Neural progenitor cell (in vitro differentiated cells): ENCODE results near the gene PCGF3. TPM values are rescaled to one million over a fixed set of nuclear protein-coding genes. Genes with fewer than 3 reads are reported as not detected.
"Not testable (repeated sequence)": the region's sequence is repeated elsewhere in the genome, so short reads cannot be mapped to it uniquely, and the experiment has no call there.

ENCODE experiments used
- DNase-seq: peaks from one replicate; pipeline ENCODE4 v3.0.0-alpha.2; 2016; ENCODE audit warnings: low spot score
- H2AFZ ChIP-seq: fragments of 200-600 bp; sonication (generic); replicated peaks from 2 replicates; pipeline ENCODE4 v1.6.1; 2016; ENCODE audit warnings: antibody characterized with exemption
- H3F3A ChIP-seq: fragments of 200-600 bp; sonication (generic); 2 replicates; pipeline ENCODE4 v1.6.1; 2016; ENCODE audit warnings: antibody characterized with exemption, low read depth
- H3K27ac ChIP-seq: fragments of 200-600 bp; sonication (generic); 2 replicates; pipeline ENCODE4 v1.5.1; 2016; ENCODE audit warnings: mild to moderate bottlenecking
- H3K27me3 ChIP-seq: fragments of 200-600 bp; sonication (generic); 2 replicates; pipeline ENCODE4 v1.6.1; 2016; ENCODE audit warnings: mild to moderate bottlenecking, moderate library complexity
- H3K36me3 ChIP-seq: fragments of 200-600 bp; sonication (generic); 2 replicates; pipeline ENCODE4 v1.5.1; 2016
- H3K4me1 ChIP-seq: fragments of 200-600 bp; sonication (generic); 2 replicates; pipeline ENCODE4 v1.6.1; 2016; ENCODE audit warnings: mixed run types
- H3K4me2 ChIP-seq: fragments of 200-600 bp; sonication (generic); 2 replicates; pipeline ENCODE4 v1.6.1; 2016
- H3K4me3 ChIP-seq: fragments of 200-600 bp; sonication (generic); 2 replicates; pipeline ENCODE4 v1.5.1; 2016
- H3K79me2 ChIP-seq: fragments of 200-600 bp; sonication (generic); 2 replicates; pipeline ENCODE4 v1.6.1; 2016; ENCODE audit warnings: low read depth
- H3K9ac ChIP-seq: fragments of 200-600 bp; sonication (generic); 2 replicates; pipeline ENCODE4 v1.6.1; 2016
- H3K9me3 ChIP-seq: fragments of 200-600 bp; sonication (generic); 2 replicates; pipeline ENCODE4 v1.5.1; 2016; ENCODE audit warnings: low read depth
- H4K20me1 ChIP-seq: fragments of 200-600 bp; sonication (generic); 2 replicates; pipeline ENCODE4 v1.6.1; 2016; ENCODE audit warnings: low read depth
- H3K27ac Mint-ChIP-seq: 3 replicates; pipeline ENCODE4 v1.8.0; 2021; ENCODE audit warnings: mixed read lengths
- H3K27me3 Mint-ChIP-seq: 2 replicates; pipeline ENCODE4 v1.8.0; 2022; ENCODE audit warnings: low read depth, mild to moderate bottlenecking, inconsistent platforms, moderate library complexity, mixed read lengths; ENCODE audit not compliant: insufficient read depth
- H3K36me3 Mint-ChIP-seq: 3 replicates; pipeline ENCODE4 v1.8.0; 2021; ENCODE audit warnings: mixed read lengths
- H3K4me1 Mint-ChIP-seq: 3 replicates; pipeline ENCODE4 v1.8.0; 2021; ENCODE audit warnings: mixed read lengths
- H3K4me3 Mint-ChIP-seq: 3 replicates; pipeline ENCODE4 v1.8.0; 2021; ENCODE audit warnings: mild to moderate bottlenecking, moderate library complexity, mixed read lengths
- H3K9me3 Mint-ChIP-seq: 3 replicates; pipeline ENCODE4 v1.8.0; 2020; ENCODE audit warnings: mixed read lengths
- EZH2 ChIP-seq: fragments of 200-600 bp; sonication (generic); IDR thresholded peaks from 2 replicates; pipeline ENCODE4 v1.6.1; 2017; ENCODE audit warnings: antibody characterized with exemption, mild to moderate bottlenecking, moderate library complexity
- EZH2phosphoT487 ChIP-seq: fragments of 200-600 bp; sonication (generic); IDR thresholded peaks from 2 replicates; pipeline ENCODE4 v1.6.1; 2017; ENCODE audit warnings: antibody characterized with exemption
- total RNA-seq: library from RNA; depleted of rRNA; stranded (reverse); fragments of >200 nt; gene quantifications from 2 replicates; pipeline ENCODE4 v1.2.3, GENCODE V29; 2015; ENCODE audit warnings: low replicate concordance
- TF ChIP-seq, protein P1 (sequence below): fragments of 200-600 bp; sonication (generic); IDR thresholded peaks from 2 replicates; pipeline ENCODE4 v1.5.1; 2017; ENCODE audit warnings: antibody characterized with exemption, mild to moderate bottlenecking

Gene PCGF3
- total RNA-seq, 1 donor from 2014 or later = 44.7 TPM

DNA sequence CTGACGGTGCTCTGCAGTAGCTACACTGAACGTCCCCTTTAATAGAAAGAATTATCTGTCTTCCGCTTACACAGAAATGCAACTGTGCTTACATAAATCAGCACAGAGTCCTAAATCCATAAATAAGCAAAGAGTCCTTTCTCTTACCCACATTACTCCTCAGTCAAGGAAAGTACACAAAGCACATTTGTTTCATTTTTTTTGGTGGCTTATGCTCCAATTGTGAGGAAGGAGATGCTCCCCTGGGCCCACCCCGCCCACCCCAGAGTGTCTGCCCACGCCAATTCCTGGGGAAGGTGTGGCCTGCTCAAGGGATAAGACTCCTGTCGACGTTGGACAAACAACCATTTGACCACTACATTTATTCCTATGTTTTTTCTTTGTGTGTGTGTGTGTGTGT, 66.5 kb downstream of the PCGF3 start:
- H3K4me3 ChIP-seq = no peak overlapping the region
- peaks cover 48% of the 10 kb centered on the region for H3K36me3 Mint-ChIP-seq
- H3K4me1 ChIP-seq = no peaks in the 10 kb centered on the region
- no peaks in the 10 kb centered on the region for H3K9me3 Mint-ChIP-seq
- peaks cover 75% of the 10 kb centered on the region for H4K20me1 ChIP-seq
- H3K27me3 Mint-ChIP-seq = peaks cover 4% of the 10 kb centered on the region
- H3K27ac ChIP-seq = no peak overlapping the region
- TF ChIP-seq, protein P1, sequence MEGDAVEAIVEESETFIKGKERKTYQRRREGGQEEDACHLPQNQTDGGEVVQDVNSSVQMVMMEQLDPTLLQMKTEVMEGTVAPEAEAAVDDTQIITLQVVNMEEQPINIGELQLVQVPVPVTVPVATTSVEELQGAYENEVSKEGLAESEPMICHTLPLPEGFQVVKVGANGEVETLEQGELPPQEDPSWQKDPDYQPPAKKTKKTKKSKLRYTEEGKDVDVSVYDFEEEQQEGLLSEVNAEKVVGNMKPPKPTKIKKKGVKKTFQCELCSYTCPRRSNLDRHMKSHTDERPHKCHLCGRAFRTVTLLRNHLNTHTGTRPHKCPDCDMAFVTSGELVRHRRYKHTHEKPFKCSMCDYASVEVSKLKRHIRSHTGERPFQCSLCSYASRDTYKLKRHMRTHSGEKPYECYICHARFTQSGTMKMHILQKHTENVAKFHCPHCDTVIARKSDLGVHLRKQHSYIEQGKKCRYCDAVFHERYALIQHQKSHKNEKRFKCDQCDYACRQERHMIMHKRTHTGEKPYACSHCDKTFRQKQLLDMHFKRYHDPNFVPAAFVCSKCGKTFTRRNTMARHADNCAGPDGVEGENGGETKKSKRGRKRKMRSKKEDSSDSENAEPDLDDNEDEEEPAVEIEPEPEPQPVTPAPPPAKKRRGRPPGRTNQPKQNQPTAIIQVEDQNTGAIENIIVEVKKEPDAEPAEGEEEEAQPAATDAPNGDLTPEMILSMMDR = no peak
- no peak for TF ChIP-seq EZH2phosphoT487
- no peak for TF ChIP-seq EZH2
- H3K4me2 ChIP-seq = no peak overlapping the region
- peaks cover 47% of the 10 kb centered on the region for H3F3A ChIP-seq
- no peak for DNase-seq
- no peak overlapping the region for H3K4me3 Mint-ChIP-seq
- no peaks in the 10 kb centered on the region for H3K27me3 ChIP-seq
- H3K9me3 ChIP-seq = no peaks in the 10 kb centered on the region
- peaks cover 95% of the 10 kb centered on the region for H3K79me2 ChIP-seq
- peaks cover 17% of the 10 kb centered on the region for H3K36me3 ChIP-seq
- H3K27ac Mint-ChIP-seq = no peak overlapping the region
- no peak overlapping the region for H2AFZ ChIP-seq
- H3K9ac ChIP-seq = no peak overlapping the region
- peaks cover 10% of the 10 kb centered on the region for H3K4me1 Mint-ChIP-seq

- no peaks in the 10 kb centered on the region for H3K27me3 ChIP-seq
- H3F3A ChIP-seq = peaks cover 41% of the 10 kb centered on the region
- no peak overlapping the region for H2AFZ ChIP-seq
- no peak overlapping the region for H3K9ac ChIP-seq
- H3K27ac ChIP-seq = no peak overlapping the region
- Mint-ChIP-seq H3K4me1 (peaks cover 10% of the 10 kb centered on the region), H3K27me3 (peaks cover 4% of the 10 kb centered on the region), H3K36me3 (peaks cover 47% of the 10 kb centered on the region), H3K9me3 (no peaks in the 10 kb centered on the region), H3K4me3 (no peak overlapping the region), H3K27ac (no peak overlapping the region)
- peaks cover 19% of the 10 kb centered on the region for H3K36me3 ChIP-seq
- H3K79me2 ChIP-seq = peaks cover 96% of the 10 kb centered on the region
- no peak for DNase-seq
- H3K4me1 ChIP-seq = no peaks in the 10 kb centered on the region
- H4K20me1 ChIP-seq = peaks cover 72% of the 10 kb centered on the region
- no peak overlapping the region for H3K4me2 ChIP-seq
- H3K9me3 ChIP-seq = no peaks in the 10 kb centered on the region
- no peak overlapping the region for H3K4me3 ChIP-seq
- TF ChIP-seq EZH2phosphoT487 = no peak
- no peak for TF ChIP-seq EZH2
- TF ChIP-seq, protein P1 = no peak
These were observed 67.1 kb downstream of the PCGF3 start for GRCh38 chr4:772776-773175.

DNA sequence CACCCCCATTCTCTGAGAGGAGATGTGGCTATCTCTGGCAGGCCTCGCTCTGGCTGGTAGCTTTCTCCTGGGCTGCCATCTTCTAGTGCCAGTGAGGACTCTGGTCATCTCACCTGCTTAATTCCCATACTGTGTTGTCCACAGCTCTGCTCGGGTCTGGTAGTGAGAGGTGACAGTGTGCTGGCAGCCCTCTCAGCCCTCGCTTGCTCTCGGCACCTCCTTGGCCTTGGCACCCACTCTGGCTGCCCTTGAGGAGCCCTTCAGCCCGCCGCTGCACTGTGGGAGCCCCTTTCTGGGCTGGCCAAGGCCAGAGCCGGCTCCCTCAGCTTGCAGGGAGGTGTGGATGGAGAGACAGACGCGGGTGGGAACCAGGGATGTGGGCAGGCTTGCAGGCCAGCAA, 67.6 kb downstream of the PCGF3 start:
- no peaks in the 10 kb centered on the region for H3K9me3 ChIP-seq
- no peak overlapping the region for H3K4me3 ChIP-seq
- no peak for DNase-seq
- no peaks in the 10 kb centered on the region for H3K4me1 ChIP-seq
- H3K9me3 Mint-ChIP-seq = no peaks in the 10 kb centered on the region
- H3K27me3 ChIP-seq = no peaks in the 10 kb centered on the region
- H3K4me3 Mint-ChIP-seq = no peak overlapping the region
- no peak overlapping the region for H3K9ac ChIP-seq
- H3K27ac ChIP-seq = no peak overlapping the region
- peaks cover 47% of the 10 kb centered on the region for H3K36me3 Mint-ChIP-seq
- peaks cover 70% of the 10 kb centered on the region for H4K20me1 ChIP-seq
- H3K4me1 Mint-ChIP-seq = peaks cover 14% of the 10 kb centered on the region
- peaks cover 5% of the 10 kb centered on the region for H3K27me3 Mint-ChIP-seq
- no peak overlapping the region for H2AFZ ChIP-seq
- peaks cover 37% of the 10 kb centered on the region for H3F3A ChIP-seq
- no peak overlapping the region for H3K27ac Mint-ChIP-seq
- H3K4me2 ChIP-seq = no peak overlapping the region
- peaks cover 17% of the 10 kb centered on the region for H3K36me3 ChIP-seq
- peaks cover 96% of the 10 kb centered on the region for H3K79me2 ChIP-seq
- TF ChIP-seq EZH2 (no peak), EZH2phosphoT487 (no peak)
- TF ChIP-seq, protein P1 = no peak

DNA sequence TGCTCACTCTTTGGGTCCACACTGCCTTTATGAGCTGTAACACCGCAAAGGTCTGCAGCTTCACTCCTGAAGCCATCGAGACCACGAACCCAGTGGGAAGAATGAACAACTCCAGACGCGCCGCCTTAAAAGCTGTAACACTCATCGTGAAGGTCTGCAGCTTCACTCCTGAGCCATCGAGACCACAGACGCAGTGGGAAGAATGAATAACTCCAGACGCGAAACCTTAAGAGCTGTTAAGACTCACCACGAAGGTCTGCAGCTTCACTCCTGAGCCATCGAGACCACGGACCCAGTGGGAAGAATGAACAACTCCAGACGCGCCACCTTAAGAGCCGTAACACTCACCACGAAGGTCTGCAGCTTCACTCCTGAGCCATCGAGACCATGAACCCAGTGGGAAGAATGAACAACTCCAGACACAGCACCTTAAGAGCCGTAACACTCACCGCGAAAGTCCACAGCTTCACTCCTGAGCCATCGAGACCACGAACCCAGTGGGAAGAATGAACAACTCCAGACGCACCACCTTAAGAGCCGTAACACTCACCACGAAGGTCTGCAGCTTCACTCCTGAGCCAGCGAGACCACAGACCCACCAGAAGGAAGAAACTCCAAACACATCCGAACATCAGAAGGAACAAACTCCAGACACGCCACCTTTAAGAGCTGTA, 68.9 kb downstream of the PCGF3 start:
- peaks cover 49% of the 10 kb centered on the region for H3K36me3 Mint-ChIP-seq
- H3K9me3 ChIP-seq, H3K9me3 Mint-ChIP-seq, H3K4me2 ChIP-seq, H2AFZ ChIP-seq, DNase-seq, H3K9ac ChIP-seq, H3K4me3 Mint-ChIP-seq, H3K27ac Mint-ChIP-seq, H3K4me1 ChIP-seq, H3K27ac ChIP-seq, H3K4me3 ChIP-seq, H3K27me3 Mint-ChIP-seq, H3K27me3 ChIP-seq: not testable (repeated sequence)
- Histone ChIP-seq H3K79me2 (peaks cover 96% of the 10 kb centered on the region), H3F3A (peaks cover 31% of the 10 kb centered on the region), H3K36me3 (peaks cover 17% of the 10 kb centered on the region), H4K20me1 (peaks cover 65% of the 10 kb centered on the region)
- peaks cover 18% of the 10 kb centered on the region for H3K4me1 Mint-ChIP-seq

- peaks cover 49% of the 10 kb centered on the region for H3K36me3 Mint-ChIP-seq
- H3K27me3 Mint-ChIP-seq, H3K4me3 Mint-ChIP-seq, H3K27ac Mint-ChIP-seq, H3K4me1 ChIP-seq, H3K9me3 ChIP-seq, H3K9me3 Mint-ChIP-seq, H3K4me3 ChIP-seq, H3K9ac ChIP-seq, H3K27ac ChIP-seq, H3K27me3 ChIP-seq, DNase-seq, H2AFZ ChIP-seq, H3K4me2 ChIP-seq: not testable (repeated sequence)
- peaks cover 65% of the 10 kb centered on the region for H4K20me1 ChIP-seq
- peaks cover 26% of the 10 kb centered on the region for H3F3A ChIP-seq
- peaks cover 28% of the 10 kb centered on the region for H3K4me1 Mint-ChIP-seq
- H3K79me2 ChIP-seq = peaks cover 96% of the 10 kb centered on the region
- peaks cover 17% of the 10 kb centered on the region for H3K36me3 ChIP-seq
These were observed 69.9 kb downstream of the PCGF3 start for GRCh38 chr4:775485-775884.
